Hematopoietic multipotent progenitor cell treated with erythropoietin and hydrocortisone succinate and interleukin-3 and kit ligand, for 15 days (in vitro differentiated cells): ENCODE measurements around the gene RASSF4.

Source experiments
- DNase-seq: peaks from one replicate; pipeline ENCODE4 v3.0.0-alpha.2; 2015; ENCODE audit warnings: low spot score

RASSF4 gene

GRCh38 chr10:44947371-44948152, 12.0 kb upstream of the RASSF4 start:
- no peak for DNase-seq

- no peak for DNase-seq
Observed at GRCh38 chr10:44948642-44949041, 11.0 kb upstream of the RASSF4 start.

DNA sequence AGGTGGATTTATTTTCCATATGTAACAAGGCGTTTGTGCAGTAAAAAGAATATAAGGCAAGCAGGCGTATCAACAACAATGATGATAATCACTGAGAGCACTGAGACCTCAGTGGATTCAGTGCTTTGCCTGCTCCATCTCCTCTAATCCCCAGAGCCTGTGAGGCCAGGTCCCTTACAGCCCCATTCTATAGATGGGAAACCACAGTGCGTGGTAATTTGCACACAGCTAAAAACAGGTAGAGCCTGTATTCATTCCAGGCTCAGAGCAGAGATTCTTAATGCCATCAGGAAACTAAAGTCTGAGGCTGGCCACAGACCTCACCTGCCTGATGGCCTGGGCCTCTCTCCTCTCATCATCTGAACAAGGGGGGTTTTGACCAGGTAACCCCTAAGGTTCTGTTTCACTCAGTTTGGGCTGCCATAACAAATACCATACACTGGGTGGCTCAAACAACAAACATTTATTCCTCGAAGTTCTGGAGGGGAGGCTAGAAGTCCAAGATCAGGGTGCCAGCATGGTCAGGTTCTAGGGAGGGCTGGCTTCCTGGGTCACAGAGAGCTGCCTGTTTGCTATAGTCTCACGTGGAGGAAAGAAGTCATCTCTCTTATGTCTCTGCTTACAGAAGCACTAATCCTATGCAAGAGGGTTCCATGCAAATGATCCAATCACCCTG, 10.3 kb upstream of the RASSF4 start:
- no peak for DNase-seq

DNA sequence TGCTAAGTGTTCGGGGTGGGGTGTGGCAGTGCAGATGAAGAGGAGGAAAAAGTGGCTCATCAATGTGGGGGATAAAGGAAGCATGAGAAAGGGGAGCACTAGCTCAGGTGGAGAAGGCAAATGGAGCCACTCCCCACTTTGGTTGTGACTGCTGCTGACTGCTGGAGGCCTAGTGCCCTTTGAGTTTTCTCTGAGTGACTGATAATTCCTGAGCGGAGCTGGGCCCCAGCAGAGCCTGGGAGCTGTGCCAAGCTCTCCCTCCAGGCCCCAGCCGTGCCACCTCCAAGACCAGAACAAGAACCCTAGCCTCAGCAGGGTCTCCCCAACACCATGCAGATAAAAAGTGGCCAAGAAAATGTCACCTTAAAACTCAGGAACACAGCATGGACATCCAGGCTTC, 9.7 kb upstream of the RASSF4 start:
- DNase-seq, result no peak

DNA sequence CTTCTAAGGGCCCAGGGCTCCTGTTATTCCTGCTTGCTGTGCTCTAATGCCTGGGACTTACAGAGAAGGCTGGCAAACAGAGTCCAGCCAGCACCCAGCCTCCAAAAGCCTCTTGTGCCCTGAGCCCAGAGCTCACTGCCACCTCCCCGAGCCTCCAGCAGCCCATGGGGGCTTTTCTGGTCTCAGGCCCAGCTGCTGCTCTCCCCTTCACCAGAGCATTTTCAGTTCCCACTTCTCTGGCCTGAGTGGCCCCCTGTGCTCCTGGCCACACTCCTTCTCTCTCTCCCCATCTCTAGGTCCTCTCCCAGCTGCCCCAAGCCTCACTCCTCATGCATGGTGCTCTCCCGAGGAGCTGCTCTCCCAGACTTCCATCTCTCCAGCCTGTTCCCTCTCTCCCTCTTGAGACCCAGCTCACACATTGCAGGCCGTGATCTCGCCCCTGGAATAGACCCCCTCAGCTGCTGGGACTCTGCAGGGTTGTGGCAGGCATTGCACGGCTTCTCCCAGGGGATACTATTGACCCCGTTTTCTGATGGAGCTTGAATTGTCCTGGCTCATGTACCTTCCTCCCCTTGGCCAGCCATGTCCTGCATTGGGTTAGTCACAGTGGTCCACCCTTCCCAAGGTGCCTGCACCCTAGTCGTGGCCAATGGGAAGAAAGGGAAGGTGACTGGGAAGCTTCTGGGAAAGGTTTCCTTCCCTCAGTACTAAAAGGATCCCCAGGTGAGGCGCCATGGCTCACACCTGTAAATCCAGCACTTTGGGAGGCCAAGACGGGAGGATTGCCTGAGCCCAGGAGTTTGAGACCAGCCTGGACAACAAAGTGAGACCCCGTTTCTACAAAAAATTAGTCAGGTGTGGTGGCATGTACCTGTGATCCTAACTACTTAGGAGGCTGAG, 9.0 kb upstream of the RASSF4 start:
- DNase-seq, result no peak

- no peak for DNase-seq
Observed at GRCh38 chr10:44951576-44952226, 7.9 kb upstream of the RASSF4 start.

DNA sequence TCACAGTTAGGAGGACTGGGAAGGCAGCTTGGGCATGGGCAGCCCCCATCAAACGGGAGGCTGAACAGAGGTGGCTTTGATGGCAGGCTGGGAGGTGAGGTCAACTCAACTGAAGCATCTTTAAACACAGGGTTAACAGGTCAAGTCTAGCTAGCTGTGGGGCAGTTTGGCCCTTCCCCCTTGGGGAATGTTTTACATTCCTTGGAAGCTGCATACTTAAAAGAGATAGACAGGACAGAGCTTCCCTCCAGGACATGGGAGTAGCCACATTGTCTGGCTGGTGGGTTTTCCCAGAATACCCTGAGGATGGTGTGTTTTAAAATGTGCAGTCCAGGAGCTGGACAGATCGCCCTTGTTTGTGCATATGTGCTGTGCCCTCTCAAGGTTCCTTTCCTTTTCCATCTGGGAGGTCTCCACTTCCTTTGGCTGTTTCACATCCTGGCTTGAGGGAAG, 6.8 kb upstream of the RASSF4 start:
- no peak for DNase-seq

GRCh38 chr10:44954042-44954441, 5.6 kb upstream of the RASSF4 start:
- no peak for DNase-seq

DNA sequence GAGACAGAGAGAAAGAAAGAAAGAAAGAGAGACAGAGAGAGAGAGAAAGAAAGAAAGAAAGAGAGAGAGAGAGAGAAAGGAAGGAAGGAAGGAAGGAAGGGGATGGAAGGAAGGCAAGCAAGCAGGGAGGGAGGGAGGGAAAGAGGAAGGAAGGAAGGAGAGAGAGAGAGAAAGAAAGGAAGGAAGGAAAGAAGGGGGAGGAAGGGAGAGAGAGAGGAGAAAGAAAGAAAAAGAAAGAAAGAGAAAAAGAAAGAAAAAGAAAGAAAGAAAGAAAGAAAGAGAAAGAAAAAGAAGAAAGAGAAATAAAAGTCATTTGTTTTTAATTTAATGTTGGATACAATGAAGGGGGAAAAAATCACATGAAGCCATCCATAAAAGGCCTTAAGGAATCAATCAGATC, 4.6 kb upstream of the RASSF4 start:
- DNase-seq, result no peak

DNA sequence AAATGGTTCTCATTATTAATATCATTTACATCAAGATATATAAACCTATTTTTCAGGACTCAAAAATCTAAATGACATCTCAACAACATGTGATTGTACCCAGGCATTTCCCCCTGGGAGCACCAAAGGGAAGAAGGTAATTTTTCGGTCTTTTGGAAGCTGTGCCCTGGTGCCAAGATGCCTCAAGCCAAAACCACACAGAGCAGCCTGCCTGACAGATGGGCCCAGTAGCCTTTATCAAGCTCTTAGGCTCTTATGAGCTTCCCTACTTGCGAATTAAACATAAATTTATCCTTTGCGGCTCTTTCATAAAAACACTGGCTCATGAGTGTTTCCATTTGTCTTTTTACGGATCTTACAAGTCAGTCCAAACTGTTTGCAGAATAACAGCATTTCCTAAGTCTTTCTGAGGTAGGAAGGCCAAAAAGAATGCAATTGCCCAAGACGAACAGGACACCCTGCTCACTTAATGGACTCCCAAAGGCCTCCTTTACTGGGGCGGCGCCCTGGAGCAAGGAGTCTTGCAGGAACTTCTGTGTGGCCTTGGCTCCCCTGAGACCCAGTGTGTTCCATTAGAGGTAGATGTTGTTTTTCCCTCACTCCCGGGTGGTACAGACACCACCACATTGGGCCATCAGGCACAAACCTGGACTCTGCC, 4.1 kb upstream of the RASSF4 start:
- no peak for DNase-seq

DNA sequence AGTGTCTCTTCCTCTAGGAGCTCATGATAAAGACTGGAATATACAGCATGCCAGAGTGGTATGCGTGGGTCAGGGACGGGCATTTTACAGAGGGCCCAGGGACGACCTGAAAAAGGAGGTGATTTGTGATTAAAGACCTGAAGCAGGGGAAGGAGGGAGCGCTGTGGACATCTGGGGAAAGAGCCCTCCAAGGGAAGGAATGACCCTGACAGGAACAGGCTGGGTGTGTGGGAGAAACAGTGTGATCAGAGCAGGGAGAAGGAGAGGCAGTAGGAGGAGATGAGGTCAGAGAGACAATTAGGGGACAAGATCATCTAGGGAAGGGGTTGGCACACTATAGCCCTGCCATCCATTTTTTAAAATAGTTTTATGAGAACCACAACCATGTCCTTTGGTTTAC, 3.4 kb upstream of the RASSF4 start:
- no peak for DNase-seq

- no peak for DNase-seq
Observed at GRCh38 chr10:44956717-44957706, 2.6 kb upstream of the RASSF4 start.

GRCh38 chr10:44958196-44958897, 1.3 kb upstream of the RASSF4 start:
- no peak for DNase-seq

GRCh38 chr10:44958898-44959246, 730 bp upstream of the RASSF4 start:
- DNase-seq, result no peak

GRCh38 chr10:44960088-44960460, 472 bp downstream of the RASSF4 start:
- DNase-seq, result no peak

DNA sequence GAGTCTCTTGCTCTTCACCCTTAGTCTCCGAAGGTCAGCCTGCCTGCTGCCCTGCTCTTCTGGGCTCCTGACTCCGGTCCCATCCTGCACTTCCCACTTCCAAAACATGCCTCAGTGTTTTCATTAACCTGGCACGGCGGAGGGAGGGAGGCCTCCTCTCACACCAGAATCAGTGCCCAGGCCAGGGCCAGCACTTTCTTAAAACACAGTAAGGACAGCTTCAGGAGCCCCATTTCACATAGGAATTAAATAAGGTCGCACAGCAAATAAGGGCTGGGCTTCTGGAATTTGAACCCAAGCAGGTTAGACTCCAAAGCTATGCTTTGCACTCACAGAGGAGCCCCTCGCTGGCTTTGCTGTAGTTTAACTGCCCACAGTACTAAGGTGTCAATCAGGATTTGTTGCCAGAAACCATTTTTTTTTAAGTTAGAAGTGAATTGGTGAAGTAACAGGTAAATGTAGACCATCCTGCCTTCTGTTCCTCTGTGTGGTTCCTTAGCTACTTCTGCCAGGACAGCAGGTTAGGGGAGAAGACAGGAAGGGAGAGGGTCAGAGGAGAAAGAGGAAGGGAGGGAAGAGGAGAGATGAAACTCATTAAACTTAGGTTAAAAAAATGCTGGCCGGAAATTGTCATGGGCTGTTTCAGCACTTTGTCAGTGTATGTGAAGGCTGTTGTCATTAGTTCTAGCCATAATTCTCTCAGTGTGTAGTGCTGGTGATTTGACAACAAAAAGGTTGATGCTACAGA, 1.1 kb downstream of the RASSF4 start:
- no peak for DNase-seq

DNA sequence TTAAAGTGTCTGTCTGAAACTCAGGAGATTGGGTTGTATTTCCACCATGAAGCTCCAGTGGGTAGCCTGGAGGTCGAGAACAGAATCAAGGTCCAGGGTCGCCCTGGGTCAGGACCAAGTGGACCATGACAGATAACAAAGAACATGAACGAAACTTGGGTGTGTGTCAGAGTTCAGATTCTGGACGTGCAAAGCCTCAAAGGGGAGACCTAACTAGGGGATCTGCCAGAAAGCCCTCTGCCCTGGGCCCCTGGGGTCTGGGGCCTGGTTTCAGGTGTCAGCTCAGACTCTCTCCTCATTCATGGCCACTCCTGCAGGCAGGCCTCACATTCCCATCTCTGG, 1.6 kb downstream of the RASSF4 start:
- no peak for DNase-seq

DNA sequence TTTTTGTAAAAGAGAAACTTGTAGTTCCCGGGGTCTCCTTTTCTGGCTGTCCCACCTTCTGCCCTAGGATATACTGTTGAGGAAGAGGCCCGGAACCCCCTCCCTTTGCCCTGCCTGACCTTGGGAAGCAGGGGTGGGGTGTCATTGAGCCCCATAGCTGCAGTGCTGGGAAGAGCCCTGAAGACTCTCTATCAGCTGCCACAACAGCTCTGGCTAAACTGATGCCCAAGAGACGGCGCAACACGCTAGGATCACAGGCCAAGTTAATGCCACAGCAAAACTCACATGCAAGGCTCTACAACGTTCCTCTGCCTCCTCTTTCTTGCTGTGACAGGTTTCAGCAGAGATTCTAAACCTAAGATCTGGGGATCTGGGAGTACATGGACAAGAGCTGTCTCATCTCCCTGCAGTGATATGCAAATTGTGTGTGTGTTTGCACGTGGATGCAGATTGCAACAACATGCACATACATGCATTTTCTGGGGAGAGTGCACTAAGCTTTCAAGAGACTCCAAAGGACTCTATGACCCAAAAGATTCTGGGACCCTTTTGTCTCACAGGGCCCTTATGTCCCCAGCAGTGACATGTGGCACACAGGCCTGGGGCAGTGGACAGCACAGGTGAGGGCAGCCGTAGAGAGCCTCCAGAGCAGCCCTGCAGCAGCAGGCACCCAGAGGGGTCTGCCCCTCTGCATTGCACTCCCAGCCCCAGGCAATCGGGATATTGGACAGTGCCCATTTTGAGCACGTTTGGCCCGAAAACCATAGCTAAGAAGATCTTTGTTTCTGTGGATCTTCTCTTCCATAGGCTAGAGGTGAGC, 2.5 kb downstream of the RASSF4 start:
- no peak for DNase-seq
